Measurements from ENCODE around the gene NAXD.
"Not testable (repeated sequence)": the region's sequence is repeated elsewhere in the genome, so short reads cannot be mapped to it uniquely, and the experiment has no call there.

The NAXD gene

GRCh38 chr13:110615322-110616102 is at the start of gene NAXD:
Gene NAXD (plus strand): TSS chr13:110615545. CDS start chr13:110615602, 57 bp downstream.
- DNase-seq, result peak; percentile 94

DNA sequence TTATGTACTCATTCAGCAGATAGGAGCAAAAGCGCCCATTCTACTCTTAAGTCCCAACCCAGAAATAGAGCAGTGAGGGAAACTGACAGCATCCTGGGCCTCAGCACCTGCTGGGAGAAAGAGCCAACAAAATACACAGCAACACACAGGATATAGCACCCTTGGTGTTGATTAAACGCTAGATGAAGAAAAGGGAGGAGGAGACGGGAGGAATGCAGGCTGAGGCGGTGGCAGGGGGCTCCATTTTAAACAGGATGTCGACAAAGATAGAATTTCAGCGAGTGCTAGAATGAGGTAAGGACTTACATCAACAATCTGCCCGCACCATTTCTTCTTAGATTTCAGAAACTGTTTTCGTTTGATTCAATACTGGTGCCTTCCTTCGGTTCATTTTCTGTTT is 49.2 kb upstream of the NAXD start:
- no peak for DNase-seq

DNA sequence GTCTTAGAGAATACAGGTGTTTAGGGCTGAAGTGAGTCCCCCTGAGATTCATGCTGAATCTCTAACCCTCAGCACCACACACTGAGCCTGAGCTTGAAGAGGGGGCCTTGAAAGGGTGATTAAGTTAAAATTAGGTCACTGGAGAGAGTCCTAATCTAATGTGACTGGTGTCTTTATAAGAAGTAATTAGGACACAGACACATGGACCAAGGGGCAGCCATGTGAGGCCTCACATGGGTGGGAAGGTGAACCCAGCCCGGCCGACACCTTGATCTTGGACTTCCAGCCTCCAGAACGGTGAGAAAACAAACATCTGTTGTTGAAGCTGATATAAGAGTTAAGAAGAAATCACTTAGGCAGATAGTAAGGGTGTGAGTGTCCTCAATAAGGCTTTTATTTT is 46.7 kb upstream of the NAXD start:
- no peak for DNase-seq

DNA sequence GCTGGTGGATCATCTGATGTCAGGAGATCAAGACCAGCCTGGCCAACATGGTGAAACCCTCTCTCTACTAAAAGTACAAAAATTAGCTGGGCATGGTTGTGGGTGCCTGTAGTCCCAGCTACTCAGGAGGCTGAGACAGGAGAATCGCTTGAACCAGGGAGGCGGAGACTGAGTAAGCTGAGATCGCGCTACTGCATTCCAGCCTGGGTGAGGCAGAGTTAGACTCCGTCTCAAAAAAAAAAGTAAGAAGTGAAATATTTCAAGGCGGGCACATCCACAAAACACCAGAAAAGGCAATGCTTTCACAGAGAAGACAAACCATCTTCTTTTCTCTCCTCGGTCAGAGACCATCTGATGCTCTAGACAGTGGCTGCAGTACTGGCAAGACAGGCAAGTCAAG is 45.4 kb upstream of the NAXD start:
- DNase-seq, result not testable (repeated sequence)

DNA sequence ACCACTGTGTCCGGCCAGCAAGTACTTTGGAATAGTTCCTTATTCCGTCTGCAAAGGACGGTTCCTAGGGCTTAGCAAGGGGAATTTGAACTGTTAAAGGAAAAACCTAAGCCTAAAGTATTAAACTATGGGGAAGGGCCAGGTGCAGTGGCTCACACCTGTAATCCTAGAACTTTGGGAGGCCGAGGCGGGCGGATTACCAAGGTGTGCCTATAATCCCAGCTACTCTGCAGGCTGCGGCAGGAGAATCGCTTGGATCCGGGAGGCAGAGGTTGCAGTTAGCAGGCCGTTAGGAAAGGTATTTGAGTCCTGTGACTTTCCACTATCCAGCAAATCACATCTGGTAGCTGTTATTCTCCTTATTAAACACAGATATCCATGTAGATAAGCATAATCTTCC is 44.5 kb upstream of the NAXD start:
- no peak for DNase-seq

- no peak for DNase-seq
These were observed 43.2 kb upstream of the NAXD start for GRCh38 chr13:110571896-110572777.

DNA sequence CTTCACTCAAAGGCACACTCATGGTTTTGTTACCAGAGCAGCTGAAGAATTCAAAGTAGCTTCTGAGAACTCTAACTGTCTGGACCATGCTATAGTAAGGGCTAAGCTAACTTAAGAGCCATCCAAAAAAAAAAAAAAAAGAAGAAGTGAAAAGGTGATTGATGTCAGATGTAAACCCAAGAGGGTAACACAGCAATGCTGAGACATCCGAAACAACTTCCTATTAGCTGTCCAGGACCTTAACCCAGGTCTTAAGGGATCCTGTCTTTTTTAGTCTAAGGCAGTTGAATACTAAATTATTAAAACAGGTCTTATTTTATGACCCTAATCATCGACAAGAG is 42.6 kb upstream of the NAXD start:
- no peak for DNase-seq

- DNase-seq, result no peak
These were observed 41.2 kb upstream of the NAXD start for GRCh38 chr13:110574161-110574560.

GRCh38 chr13:110575322-110576069 is 39.8 kb upstream of the NAXD start:
- DNase-seq, result peak; percentile 45

DNA sequence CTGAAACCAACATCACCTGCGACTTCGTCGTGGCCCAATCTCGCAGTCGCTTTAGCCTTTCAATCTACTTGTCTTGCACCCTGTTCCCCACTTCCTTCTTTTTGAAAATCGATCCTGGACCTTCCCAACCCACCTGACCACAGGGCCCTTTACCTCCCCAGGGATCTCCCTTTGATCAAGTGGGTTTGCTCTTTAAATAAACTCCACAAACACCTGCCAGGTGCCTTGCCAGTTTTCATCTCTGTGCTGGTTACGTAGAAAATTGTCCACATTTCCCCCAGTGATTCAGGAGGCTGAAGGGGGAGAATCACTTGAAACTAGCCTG is 39.3 kb upstream of the NAXD start:
- DNase-seq, result no peak

- DNase-seq, result no peak
These were observed 38.4 kb upstream of the NAXD start for GRCh38 chr13:110576736-110577476.

- peak; percentile 45 for DNase-seq
These were observed 37.0 kb upstream of the NAXD start for GRCh38 chr13:110578363-110578762.

- DNase-seq, result peak; percentile 52
These were observed 34.5 kb upstream of the NAXD start for GRCh38 chr13:110580800-110581199.

GRCh38 chr13:110581506-110582185 is 33.7 kb upstream of the NAXD start:
- no peak for DNase-seq

DNA sequence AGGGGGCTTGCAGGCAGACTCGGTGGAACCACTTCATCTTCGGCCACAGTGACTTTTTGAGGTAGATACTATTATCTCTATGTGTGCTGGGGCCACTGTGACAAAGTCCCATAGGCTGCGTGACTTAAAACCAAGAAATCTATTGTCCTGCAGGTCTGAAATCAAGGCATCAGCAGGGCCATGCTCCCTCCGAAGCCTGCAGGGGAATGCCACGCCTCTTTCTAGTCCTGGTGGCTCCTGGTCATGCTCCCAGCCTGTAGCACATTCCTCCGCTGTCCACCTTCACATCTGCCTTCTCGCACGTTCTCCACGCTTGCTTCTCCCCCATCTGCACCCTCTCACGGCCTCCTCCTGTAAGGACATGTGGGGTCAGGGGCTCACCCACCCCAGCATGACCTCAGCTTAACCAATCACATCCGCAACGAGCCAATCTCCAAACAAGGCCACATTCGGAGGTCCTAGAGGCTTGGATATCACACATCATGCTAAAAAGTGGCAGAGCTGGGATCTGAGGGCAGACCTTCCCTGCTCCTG is 32.9 kb upstream of the NAXD start:
- DNase-seq, result no peak

- no peak for DNase-seq
These were observed 32.0 kb upstream of the NAXD start for GRCh38 chr13:110583178-110583865.

DNA sequence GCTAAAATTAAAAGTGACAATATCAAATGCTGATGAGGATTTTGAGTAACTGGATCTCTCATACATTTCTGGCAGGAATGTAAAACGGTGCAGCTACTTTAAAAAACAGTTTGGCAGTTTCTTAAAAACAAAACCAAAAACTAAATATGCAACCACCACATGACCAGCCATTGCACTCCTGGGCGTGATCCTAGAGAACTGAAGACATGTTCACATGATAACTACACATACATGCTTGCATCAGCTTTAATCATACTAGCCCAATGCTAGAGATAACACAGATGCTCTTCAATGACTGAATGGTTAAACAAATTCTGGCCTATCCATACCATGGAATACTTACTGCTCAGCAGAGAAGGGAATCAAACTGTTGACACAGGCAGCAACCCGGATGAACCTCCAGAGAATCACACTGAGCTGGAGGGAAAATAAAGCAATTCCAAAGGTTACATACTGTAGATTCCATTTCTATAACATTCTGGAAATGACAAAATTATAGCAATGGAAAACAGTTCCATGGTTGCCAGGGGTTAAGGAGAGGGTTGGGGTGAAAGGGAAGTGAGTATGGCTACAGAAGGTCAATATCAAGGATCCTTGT is 25.5 kb upstream of the NAXD start:
- DNase-seq, result peak; percentile 75

- no peak for DNase-seq
These were observed 24.8 kb upstream of the NAXD start for GRCh38 chr13:110590577-110590976.

DNA sequence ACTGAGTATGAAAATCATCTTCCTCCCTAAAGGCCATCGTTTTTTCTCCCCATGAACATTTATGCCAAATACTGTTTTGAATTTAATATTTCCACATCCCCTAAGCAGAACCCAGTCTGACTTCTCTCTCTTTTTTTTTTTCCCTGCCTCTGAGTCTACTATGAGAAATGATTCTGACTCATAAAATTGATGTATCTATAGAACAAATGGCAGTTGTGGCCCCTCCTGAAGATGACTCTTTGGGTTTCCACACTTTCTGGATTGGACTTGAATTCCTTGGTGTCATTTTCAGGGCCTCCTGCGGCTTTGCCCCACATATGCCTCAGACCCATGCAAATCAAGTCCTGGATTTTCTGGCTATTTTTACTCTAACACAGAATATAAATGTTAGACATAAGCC is 22.7 kb upstream of the NAXD start:
- peak; percentile 19 for DNase-seq

DNA sequence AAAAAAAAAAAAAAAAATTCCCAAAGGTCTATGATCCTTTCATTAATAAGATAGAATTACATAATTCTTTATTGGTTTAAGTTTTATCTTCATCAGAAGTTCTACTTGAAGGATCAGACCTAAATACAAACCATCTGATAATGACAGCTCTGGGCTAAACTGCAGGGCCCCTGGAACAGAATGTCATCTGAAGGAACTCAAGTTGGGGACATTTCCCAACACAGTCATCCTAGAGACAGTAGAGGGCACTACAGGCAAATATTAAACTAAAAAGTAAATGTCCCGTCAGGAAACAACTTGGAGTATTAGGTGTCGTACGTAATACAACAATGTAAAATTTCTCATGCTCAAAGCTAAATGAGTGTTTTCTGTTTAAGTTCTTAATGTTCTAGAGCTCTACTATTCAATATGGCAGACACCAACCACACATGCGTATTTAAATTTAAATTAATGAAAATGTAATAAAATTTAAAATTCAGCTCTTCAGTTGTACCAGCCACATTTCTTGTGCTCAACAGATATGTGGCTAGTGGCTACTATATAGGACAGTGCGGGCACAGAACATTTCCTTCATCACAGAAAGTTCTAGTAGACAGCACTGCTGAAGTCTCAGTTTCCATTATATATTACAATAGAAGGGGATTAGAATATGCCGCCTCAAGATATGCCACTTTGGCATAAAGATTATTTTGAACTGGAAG is 21.8 kb upstream of the NAXD start:
- DNase-seq, result peak; percentile 76

Data from inflammatory macrophage treated with lipopolysaccharide for 4 hours (primary cell).